ENCODE results near the gene PNPLA5.

PNPLA5 gene

GRCh38 chr22:43862074-43862881, 29.5 kb downstream of the PNPLA5 start, which contains the start of gene SULT4A1:
Gene SULT4A1 (minus strand): TSS chr22:43862513. CDS start chr22:43862382, 131 bp downstream.
- TF ChIP-seq CTCF (IDR thresholded peaks at IDR 0.05; ENCODE audit: low read depth, low read length, missing control alignments): no peak
- no peak for DNase-seq (ENCODE audit: extremely low read depth, low read depth)
- H3K4me3 ChIP-seq (replicated peaks; ENCODE audit: low read depth, low read length): 0 out of 2 replicates have a peak within 1 kb of the TSS, but pooled peaks have one; percentile 3

GRCh38 chr22:43861529-43861928, 30.3 kb downstream of the PNPLA5 start:
- no peak for DNase-seq (ENCODE audit: extremely low read depth, low read depth)
- no peak overlapping the region for H3K4me3 ChIP-seq (replicated peaks; ENCODE audit: low read depth, low read length)
- TF ChIP-seq CTCF (IDR thresholded peaks at IDR 0.05; ENCODE audit: low read depth, low read length, missing control alignments): no peak

DNA sequence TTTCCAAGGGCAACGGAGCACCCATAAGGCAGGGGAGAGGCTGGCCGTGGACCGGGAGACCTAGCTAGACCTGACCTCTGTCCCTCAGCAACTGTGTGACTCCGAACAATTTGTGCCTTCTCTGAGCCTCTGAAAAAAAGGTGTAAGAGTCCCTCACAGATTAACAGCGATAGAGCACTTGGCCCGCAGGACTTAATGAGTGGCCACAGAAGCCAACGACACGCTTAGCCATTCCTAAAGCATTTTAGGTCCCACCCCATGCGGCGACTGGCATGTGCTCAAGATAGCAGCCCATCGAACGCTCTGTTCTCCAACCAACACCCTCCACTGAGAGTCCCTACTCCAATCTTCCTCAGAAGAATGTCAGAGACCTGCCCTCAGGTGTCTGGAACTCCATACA, 31.0 kb downstream of the PNPLA5 start:
- no peak overlapping the region for H3K4me3 ChIP-seq (replicated peaks; ENCODE audit: low read depth, low read length)
- no peak for TF ChIP-seq CTCF (IDR thresholded peaks at IDR 0.05; ENCODE audit: low read depth, low read length, missing control alignments)
- DNase-seq (ENCODE audit: extremely low read depth, low read depth): no peak

DNA sequence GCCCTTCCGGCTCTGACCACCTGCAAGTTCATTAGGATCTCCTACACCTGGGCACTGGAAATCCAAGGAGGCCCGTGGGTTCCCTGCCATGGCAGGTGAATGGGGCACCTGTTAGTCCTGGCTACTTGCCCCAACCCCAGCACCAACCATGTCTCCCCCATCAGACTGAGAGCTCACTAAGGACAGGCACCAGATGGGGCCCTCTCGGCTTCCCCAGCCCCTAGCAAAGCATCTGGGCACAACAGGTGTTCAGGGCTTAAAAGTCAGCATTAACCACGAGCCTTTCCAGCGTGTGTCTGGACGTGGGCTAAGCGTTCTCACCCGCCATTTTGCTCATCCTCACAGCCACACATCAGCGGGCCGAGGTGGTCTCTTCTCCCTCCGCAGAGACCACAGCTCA, 31.7 kb downstream of the PNPLA5 start:
- DNase-seq (ENCODE audit: extremely low read depth, low read depth): no peak
- H3K4me3 ChIP-seq (replicated peaks; ENCODE audit: low read depth, low read length): no peak overlapping the region
- TF ChIP-seq CTCF (IDR thresholded peaks at IDR 0.05; ENCODE audit: low read depth, low read length, missing control alignments): no peak

GRCh38 chr22:43859621-43860020, 32.2 kb downstream of the PNPLA5 start:
- DNase-seq (ENCODE audit: extremely low read depth, low read depth): no peak
- no peak overlapping the region for H3K4me3 ChIP-seq (replicated peaks; ENCODE audit: low read depth, low read length)
- TF ChIP-seq CTCF (IDR thresholded peaks at IDR 0.05; ENCODE audit: low read depth, low read length, missing control alignments): no peak

DNA sequence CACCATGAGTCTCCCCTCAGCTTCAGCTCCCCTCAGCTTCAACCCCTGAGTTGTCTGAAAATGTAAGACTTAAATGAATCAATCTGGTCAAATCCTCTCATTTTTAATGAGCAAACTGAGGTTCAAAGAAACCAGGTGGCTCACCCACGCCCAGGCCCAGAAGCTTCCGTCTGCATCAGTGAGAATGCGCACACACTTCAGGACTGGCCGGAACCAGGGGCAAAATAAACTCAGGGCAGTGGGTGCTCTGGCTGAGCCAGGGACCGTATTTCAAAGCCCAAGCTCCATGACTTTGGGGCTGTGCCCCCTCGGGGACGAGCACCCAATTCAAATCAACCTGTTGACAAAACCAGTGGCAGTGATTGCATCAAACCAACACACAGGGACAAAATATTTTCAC, 32.6 kb downstream of the PNPLA5 start:
- no peak for TF ChIP-seq CTCF (IDR thresholded peaks at IDR 0.05; ENCODE audit: low read depth, low read length, missing control alignments)
- no peak overlapping the region for H3K4me3 ChIP-seq (replicated peaks; ENCODE audit: low read depth, low read length)
- no peak for DNase-seq (ENCODE audit: extremely low read depth, low read depth)
